T-cell (primary cell): ENCODE measurements around the gene SFXN5. TPM values are rescaled to one million over a fixed set of nuclear protein-coding genes. Genes with fewer than 3 reads are reported as not detected.
"Not testable (repeated sequence)": the region's sequence is repeated elsewhere in the genome, so short reads cannot be mapped to it uniquely, and the experiment has no call there.

Experiments
- ATAC-seq, 4 experiments: fragments of 200-7000 bp in 3 of 4; fragments of 150-1000 bp in 1 of 4; cut with Tn5 transposase; replicated peaks in 1 of 4; 1 replicate in 3 of 4; 2 replicates in 1 of 4; pipeline ENCODE4 v1.10.0; 2021; ENCODE audit warnings: moderate library complexity in 3 of 4, mild to moderate bottlenecking in 2 of 4, moderate number of reproducible peaks in 1 of 4
- CTCF ChIA-PET, 2 donors: fragments of 300-600 bp; sonication (Branson Sonifier 250); formaldehyde crosslinking; loops; one replicate each; lab custom pipeline; 2022; ENCODE audit warnings: antibody characterized with exemption in 2 of 2; lab: Charles Lee
- POLR2A ChIA-PET, 2 donors: fragments of 300-600 bp; sonication (Branson Sonifier 250); formaldehyde crosslinking; loops; one replicate each; lab custom pipeline; 2022; ENCODE audit warnings: antibody characterized with exemption in 2 of 2; lab: Charles Lee
- DNase-seq, 35 experiments: peaks; one replicate each; pipeline versions ENCODE4 v3.0.0 to v3.0.0-alpha.2; 2013 to 2023
- H3K27ac ChIP-seq: one replicate; pipeline ENCODE4 v1.5.1; 2013; ENCODE audit warnings: low read length
- H3K27me3 ChIP-seq, 2 experiments: replicated peaks in 1 of 2; 1 replicate in 1 of 2; 2 replicates in 1 of 2; pipeline versions ENCODE4 v1.6.1 to v1.7.0; 2013; ENCODE audit warnings: low read length in 1 of 2, mixed read lengths in 1 of 2; ENCODE audit not compliant: control insufficient read depth in 2 of 2, insufficient read depth in 2 of 2; ENCODE audit errors: extremely low read depth in 1 of 2
- H3K36me3 ChIP-seq, 2 donors: 1 replicate in 1 of 2; 2 replicates in 1 of 2; pipeline versions ENCODE4 v1.6.1 to v1.7.0; 2013; ENCODE audit warnings: low read length in 1 of 2; ENCODE audit not compliant: control insufficient read depth in 2 of 2, insufficient read depth in 1 of 2; ENCODE audit errors: extremely low read depth in 1 of 2
- H3K4me1 ChIP-seq, 2 experiments: 1 replicate in 1 of 2; 2 replicates in 1 of 2; pipeline versions ENCODE4 v1.6.1 to v1.7.0; 2013; ENCODE audit warnings: low read length in 2 of 2, mixed read lengths in 1 of 2; ENCODE audit not compliant: insufficient read depth in 2 of 2, control insufficient read depth in 1 of 2; ENCODE audit errors: extremely low read depth in 1 of 2
- H3K4me3 ChIP-seq, 2 donors: 1 replicate in 1 of 2; 2 replicates in 1 of 2; pipeline versions ENCODE4 v1.5.1 to v1.7.0; 2013; ENCODE audit warnings: mild to moderate bottlenecking in 2 of 2, low read length in 1 of 2, moderate library complexity in 1 of 2; ENCODE audit not compliant: control insufficient read depth in 1 of 2; ENCODE audit errors: extremely low read depth in 1 of 2
- H3K9me3 ChIP-seq: 2 replicates; pipeline ENCODE4 v1.7.0; 2013
- H3K27ac Mint-ChIP-seq, 2 donors: one replicate each; pipeline ENCODE4 v1.8.0; 2020 to 2021; ENCODE audit warnings: mild to moderate bottlenecking in 2 of 2, mixed read lengths in 2 of 2
- H3K27me3 Mint-ChIP-seq, 2 donors: one replicate each; pipeline ENCODE4 v1.8.0; 2021 to 2022; ENCODE audit warnings: mixed read lengths in 2 of 2
- H3K36me3 Mint-ChIP-seq: one replicate; pipeline ENCODE4 v1.8.0; 2021; ENCODE audit warnings: mixed read lengths
- H3K4me1 Mint-ChIP-seq, 3 donors: one replicate each; pipeline ENCODE4 v1.8.0; 2020 to 2022; ENCODE audit warnings: mixed read lengths in 3 of 3, mild to moderate bottlenecking in 1 of 3
- H3K4me3 Mint-ChIP-seq, 3 donors: one replicate each; pipeline ENCODE4 v1.8.0; 2020 to 2022; ENCODE audit warnings: mild to moderate bottlenecking in 3 of 3, mixed read lengths in 3 of 3, moderate library complexity in 3 of 3
- H3K9me3 Mint-ChIP-seq, 3 donors: one replicate each; pipeline ENCODE4 v1.8.0; 2020 to 2022; ENCODE audit warnings: mixed read lengths in 3 of 3
- WGBS: methylation state at CpG from one replicate; pipeline ENCODE4 v1.1.5; 2013; ENCODE audit warnings: missing lambda C conversion rate; ENCODE audit not compliant: insufficient coverage; 5-methylcytosine and 5-hydroxymethylcytosine counted together
- total RNA-seq, 35 experiments: library from RNA in 6 of 35; stranded (reverse) in 6 of 35; fragments of 120-200 nt in 1 of 35; gene quantifications; one replicate each; pipeline versions ENCODE4 v1.2.1 to v1.2.4 and lab custom pipeline; 2013 to 2026

SFXN5 gene
- total RNA-seq, 5 donors from 2014 or later (not counting 1 experiment from before 2014, with no cell fraction given), result 6.3 to 14.2 (median 9.7) TPM

GRCh38 chr2:73069855-73070642 lies 1.5 kb downstream of the SFXN5 start:
- no peak for ATAC-seq
- H3K9me3 Mint-ChIP-seq, result no peaks in the 10 kb centered on the region
- Histone ChIP-seq H3K27ac (no peak overlapping the region), H3K4me3 (peak overlapping the region; percentile 91 to 94), H3K36me3 (no peaks in the 10 kb centered on the region), H3K4me1 (peaks cover 6 to 22% of the 10 kb centered on the region in 2 experiments), H3K9me3 (no peaks in the 10 kb centered on the region), H3K27me3 (no peaks in the 10 kb centered on the region)
- CTCF ChIA-PET, result interaction anchor here (0.7 to 1.0 kb wide), 2 partner anchors 164 to 193 kb away, joined by 3 read pairs; partner anchors contain the start of gene CCT7 (in 1 of the 2)
- peaks cover 4% of the 10 kb centered on the region for H3K36me3 Mint-ChIP-seq
- no peaks in the 10 kb centered on the region for H3K27me3 Mint-ChIP-seq
- WGBS, result 19% methylated on average over 24 of the region's 29 CpGs
- peak overlapping the region; percentile 90 to 93 (median 91) for H3K4me3 Mint-ChIP-seq
- DNase-seq, result peak in 4 of 35 experiments; percentile 4 to 40 (median 13)
- POLR2A ChIA-PET, result interaction anchor here in 1 of 2 donors (0.6 kb wide), 1 partner anchor 163 kb away, joined by 9 read pairs; the partner anchor contains the start of gene PRADC1
- H3K27ac Mint-ChIP-seq, result peak overlapping the region in 1 of 2 donors; percentile 42
- peaks cover 38 to 48% (median 41%) of the 10 kb centered on the region in 3 donors for H3K4me1 Mint-ChIP-seq

DNA sequence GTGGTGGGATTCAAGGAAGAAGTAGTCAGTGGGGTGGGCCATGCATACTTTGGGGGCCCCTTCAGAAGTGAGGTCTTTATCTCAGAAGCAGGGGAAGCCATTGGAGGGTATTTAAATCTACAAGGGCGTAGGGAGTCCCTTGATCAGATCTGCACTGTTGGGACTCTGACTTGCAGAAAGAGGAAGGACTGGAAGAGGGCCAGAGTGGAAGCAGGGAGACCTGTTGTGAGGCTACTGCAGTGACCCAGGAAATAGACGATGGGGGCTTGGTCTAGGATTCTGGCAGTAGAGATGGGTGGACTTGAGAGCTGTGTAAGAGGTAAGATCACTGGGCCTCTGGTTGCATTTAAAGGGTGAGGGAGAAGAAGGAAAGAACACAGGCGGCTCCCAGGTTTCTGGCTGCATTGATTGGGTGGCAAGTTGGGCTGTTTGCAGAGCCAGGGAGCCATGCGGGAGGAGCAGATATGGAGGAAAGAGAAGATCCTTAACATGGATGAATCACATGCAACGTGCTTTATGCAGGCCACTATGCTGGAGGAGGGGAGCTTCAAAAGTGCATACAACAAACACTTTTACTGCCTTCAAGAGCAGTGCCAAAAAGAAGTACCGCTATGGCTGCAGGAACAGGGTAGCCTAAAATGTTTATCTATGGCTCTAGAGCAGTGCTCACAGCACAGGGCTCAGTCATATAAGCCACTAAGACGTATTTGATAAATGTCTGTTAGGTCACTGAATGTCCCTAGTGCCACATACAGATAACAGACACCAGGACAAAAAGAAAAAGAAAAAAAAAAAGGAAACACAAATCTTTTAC lies 2.3 kb downstream of the SFXN5 start:
- Mint-ChIP-seq H3K36me3 (peaks cover 4% of the 10 kb centered on the region), H3K27me3 (no peaks in the 10 kb centered on the region), H3K4me1 (peaks cover 38 to 48% (median 41%) of the 10 kb centered on the region in 3 donors), H3K4me3 (peak overlapping the region; percentile 90 to 93 (median 91)), H3K27ac (no peak overlapping the region), H3K9me3 (no peaks in the 10 kb centered on the region)
- DNase-seq (no peak), ATAC-seq (no peak)
- Histone ChIP-seq H3K27ac (no peak overlapping the region), H3K4me1 (peaks cover 6 to 22% of the 10 kb centered on the region in 2 experiments), H3K4me3 (peak overlapping the region in 1 of 2 donors; percentile 91), H3K36me3 (no peaks in the 10 kb centered on the region), H3K27me3 (no peaks in the 10 kb centered on the region), H3K9me3 (no peaks in the 10 kb centered on the region)
- ChIA-PET CTCF (interaction anchor here (0.7 to 1.0 kb wide), 2 partner anchors 165 to 194 kb away, joined by 3 read pairs; partner anchors contain the start of gene CCT7 (in 1 of the 2)), POLR2A (no interaction called here)
- 90% methylated on average over 3 of the region's 7 CpGs for WGBS

DNA sequence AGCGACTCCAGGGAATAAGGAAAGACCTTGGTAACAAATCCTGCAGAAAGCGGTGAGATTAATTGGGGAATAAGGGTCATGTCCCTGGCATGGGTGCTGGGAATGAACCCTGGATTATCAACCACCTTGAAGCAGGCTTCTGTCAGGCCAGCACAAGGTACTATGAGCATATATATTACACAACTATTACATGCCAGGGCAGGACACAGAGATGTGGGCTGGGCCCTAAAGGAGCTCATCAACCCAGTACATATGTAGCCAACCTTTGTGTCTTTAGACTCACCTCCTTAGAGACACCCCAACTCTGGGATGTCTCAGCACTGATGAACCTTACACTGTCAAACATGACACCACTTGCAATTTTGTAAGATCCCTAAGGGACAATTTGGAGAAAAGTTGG lies 3.4 kb downstream of the SFXN5 start:
- WGBS, result no CpG with 5 or more reads among the region's 2 CpGs
- ChIA-PET CTCF (interaction anchor here in 1 of 2 donors (1.0 kb wide), 1 partner anchor 18 kb away, joined by 3 read pairs; no protein-coding TSS in a partner anchor), POLR2A (no interaction called here)
- no peak overlapping the region for H3K27ac ChIP-seq
- Mint-ChIP-seq H3K4me1 (peaks cover 38 to 48% (median 39%) of the 10 kb centered on the region in 3 donors), H3K27me3 (no peaks in the 10 kb centered on the region), H3K36me3 (peaks cover 4% of the 10 kb centered on the region), H3K9me3 (no peaks in the 10 kb centered on the region), H3K27ac (no peak overlapping the region), H3K4me3 (no peak overlapping the region)
- H3K36me3 ChIP-seq, result no peaks in the 10 kb centered on the region
- DNase-seq (no peak), ATAC-seq (no peak)
- H3K4me3 ChIP-seq, result no peak overlapping the region
- H3K4me1 ChIP-seq, result peaks cover 6 to 22% of the 10 kb centered on the region in 2 experiments
- H3K27me3 ChIP-seq, result no peaks in the 10 kb centered on the region
- H3K9me3 ChIP-seq, result no peaks in the 10 kb centered on the region

DNA sequence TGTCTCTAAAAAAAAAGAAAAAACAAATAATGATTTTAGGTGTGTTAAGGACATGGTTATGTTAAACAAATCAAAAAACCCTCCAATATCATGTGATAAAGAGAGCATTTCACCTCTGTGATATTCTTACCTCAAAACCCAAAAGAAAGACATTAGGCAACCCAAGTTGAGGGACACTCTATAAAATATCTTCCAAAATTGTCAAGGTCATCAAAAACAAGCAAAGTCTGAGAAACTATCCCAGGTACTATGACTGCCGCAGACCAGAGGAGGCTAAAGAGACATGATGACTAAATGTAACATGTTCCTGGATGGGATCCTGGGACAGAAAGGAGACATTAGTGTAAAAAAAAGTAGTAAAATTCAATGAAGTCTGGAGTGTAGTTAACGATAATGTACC lies 4.5 kb downstream of the SFXN5 start:
- no peaks in the 10 kb centered on the region for H3K9me3 ChIP-seq
- Mint-ChIP-seq H3K27me3 (no peaks in the 10 kb centered on the region), H3K27ac (no peak overlapping the region), H3K4me3 (no peak overlapping the region), H3K4me1 (peaks cover 29 to 42% (median 31%) of the 10 kb centered on the region in 3 donors), H3K36me3 (peaks cover 4% of the 10 kb centered on the region), H3K9me3 (no peaks in the 10 kb centered on the region)
- WGBS, result 100% methylated on average over 2 of the region's 2 CpGs
- no peaks in the 10 kb centered on the region for H3K27me3 ChIP-seq
- no peak overlapping the region for H3K4me3 ChIP-seq
- POLR2A ChIA-PET, result no interaction called here
- no peaks in the 10 kb centered on the region for H3K36me3 ChIP-seq
- peaks cover 6 to 18% of the 10 kb centered on the region in 2 experiments for H3K4me1 ChIP-seq
- CTCF ChIA-PET, result no interaction called here
- H3K27ac ChIP-seq, result no peak overlapping the region
- DNase-seq (no peak), ATAC-seq (no peak)

GRCh38 chr2:73065070-73065469 lies 6.4 kb downstream of the SFXN5 start:
- DNase-seq, H3K4me3 Mint-ChIP-seq, H3K27ac Mint-ChIP-seq, POLR2A ChIA-PET, H3K27ac ChIP-seq, H3K9me3 Mint-ChIP-seq, H3K9me3 ChIP-seq, H3K4me3 ChIP-seq, H3K27me3 Mint-ChIP-seq, H3K36me3 Mint-ChIP-seq, H3K27me3 ChIP-seq, ATAC-seq, H3K4me1 ChIP-seq, H3K36me3 ChIP-seq: not testable (repeated sequence)
- 87% methylated on average over 3 of the region's 5 CpGs for WGBS
- CTCF ChIA-PET, result interaction anchor here in 1 of 2 donors (0.8 kb wide), 1 partner anchor 147 kb away, joined by 3 read pairs; no protein-coding TSS in a partner anchor
- peaks cover 21 to 34% (median 23%) of the 10 kb centered on the region in 3 donors for H3K4me1 Mint-ChIP-seq
